ENCODE measurements around the gene CEP192.

The CEP192 gene

DNA sequence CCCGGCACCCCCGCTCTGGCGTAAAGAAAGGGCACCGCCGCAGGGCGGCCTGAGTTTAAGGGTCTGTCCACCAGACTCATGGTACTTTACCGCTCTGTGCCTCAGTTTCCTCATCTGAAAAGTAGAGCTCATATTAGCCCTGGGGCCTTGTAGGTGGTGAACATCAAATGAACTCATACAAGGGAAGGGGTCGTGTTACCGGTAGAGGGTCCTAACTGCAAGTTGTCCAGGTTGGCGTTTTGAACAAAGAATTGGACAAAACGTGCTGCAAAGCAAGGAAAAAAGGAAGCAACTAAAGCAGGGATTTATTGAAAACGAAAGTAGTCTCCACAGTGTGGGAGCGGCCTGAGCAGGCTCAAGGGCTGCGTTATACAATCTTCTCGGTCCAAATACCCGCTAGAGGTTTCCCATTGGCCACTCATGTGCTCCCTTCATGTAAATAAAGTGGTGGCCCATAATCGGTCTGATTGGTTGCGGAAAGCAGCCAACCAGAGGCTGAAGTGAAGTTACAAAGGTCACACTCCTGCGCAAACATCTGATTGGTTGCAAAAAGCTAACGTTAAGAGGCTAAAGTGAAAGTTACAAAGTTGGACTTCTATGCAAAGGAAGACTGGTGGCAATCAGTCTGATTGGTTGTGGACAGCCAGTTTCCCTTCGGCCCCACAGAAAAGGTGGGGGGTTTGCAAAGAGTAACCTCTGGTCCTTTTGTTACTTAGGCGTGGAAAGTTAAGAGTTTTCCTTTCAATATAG, 146.7 kb downstream of the CEP192 start:
- Histone ChIP-seq H3K36me3 (no peaks in the 10 kb centered on the region), H3K9me3 (no peaks in the 10 kb centered on the region), H3K4me1 (ENCODE audit: control insufficient read depth in 1 of 2, insufficient read depth in 1 of 2, low read depth in 1 of 2, low read length in 1 of 2) (peaks cover 20 to 23% of the 10 kb centered on the region in 2 experiments), H3K27me3 (peaks cover 37% of the 10 kb centered on the region), H3K4me3 (ENCODE audit: low read depth in 1 of 2, low read length in 1 of 2) (peak overlapping the region; percentile 72 to 73), H3K27ac (peak overlapping the region; percentile 73)
- TF ChIP-seq, protein P1, sequence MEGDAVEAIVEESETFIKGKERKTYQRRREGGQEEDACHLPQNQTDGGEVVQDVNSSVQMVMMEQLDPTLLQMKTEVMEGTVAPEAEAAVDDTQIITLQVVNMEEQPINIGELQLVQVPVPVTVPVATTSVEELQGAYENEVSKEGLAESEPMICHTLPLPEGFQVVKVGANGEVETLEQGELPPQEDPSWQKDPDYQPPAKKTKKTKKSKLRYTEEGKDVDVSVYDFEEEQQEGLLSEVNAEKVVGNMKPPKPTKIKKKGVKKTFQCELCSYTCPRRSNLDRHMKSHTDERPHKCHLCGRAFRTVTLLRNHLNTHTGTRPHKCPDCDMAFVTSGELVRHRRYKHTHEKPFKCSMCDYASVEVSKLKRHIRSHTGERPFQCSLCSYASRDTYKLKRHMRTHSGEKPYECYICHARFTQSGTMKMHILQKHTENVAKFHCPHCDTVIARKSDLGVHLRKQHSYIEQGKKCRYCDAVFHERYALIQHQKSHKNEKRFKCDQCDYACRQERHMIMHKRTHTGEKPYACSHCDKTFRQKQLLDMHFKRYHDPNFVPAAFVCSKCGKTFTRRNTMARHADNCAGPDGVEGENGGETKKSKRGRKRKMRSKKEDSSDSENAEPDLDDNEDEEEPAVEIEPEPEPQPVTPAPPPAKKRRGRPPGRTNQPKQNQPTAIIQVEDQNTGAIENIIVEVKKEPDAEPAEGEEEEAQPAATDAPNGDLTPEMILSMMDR (IDR thresholded peaks at IDR 0.05), result no peak

DNA sequence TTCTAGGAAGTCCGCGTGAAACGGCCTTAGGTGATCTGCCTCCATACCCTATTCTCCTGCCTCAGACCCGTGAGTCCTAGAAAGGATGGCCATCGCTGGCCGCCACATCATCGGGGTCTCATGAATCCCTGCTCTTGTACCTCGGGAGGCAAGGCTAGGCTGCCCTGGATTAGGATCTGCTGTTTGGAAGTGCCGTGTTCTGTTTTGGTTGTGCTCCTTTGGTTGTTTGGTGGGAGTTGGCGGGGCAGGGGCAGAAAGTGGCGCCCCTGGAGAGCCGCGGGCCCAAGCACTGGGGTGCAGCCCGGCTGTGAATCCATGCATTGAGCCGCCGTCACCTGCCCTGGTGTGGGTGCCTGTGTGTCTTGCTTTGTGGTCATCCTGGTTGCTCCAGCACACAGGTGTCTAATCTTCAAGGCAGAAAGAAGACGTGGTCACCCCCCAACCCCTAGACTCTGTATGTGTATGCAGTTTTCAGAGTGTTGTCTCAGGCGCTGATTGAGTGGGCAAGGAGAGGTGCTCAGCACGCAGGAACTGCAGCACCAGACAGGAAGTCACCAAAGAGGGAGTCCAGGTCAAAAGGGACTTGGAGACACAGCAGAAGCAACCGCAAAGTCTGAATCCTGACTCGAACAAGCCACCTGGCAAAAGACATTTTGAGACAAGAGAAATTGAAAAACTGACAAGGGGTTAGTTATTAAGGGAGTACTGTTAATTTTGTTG, 147.4 kb downstream of the CEP192 start:
- Histone ChIP-seq H3K27me3 (peaks cover 37% of the 10 kb centered on the region), H3K9me3 (peaks cover 3% of the 10 kb centered on the region), H3K4me1 (ENCODE audit: control insufficient read depth in 1 of 2, insufficient read depth in 1 of 2, low read depth in 1 of 2, low read length in 1 of 2) (peaks cover 20 to 23% of the 10 kb centered on the region in 2 experiments), H3K36me3 (no peaks in the 10 kb centered on the region), H3K4me3 (ENCODE audit: low read depth in 1 of 2, low read length in 1 of 2) (peak overlapping the region; percentile 72 to 73), H3K27ac (peak overlapping the region; percentile 73)
- TF ChIP-seq, protein P1 (IDR thresholded peaks at IDR 0.05), result no peak

DNA sequence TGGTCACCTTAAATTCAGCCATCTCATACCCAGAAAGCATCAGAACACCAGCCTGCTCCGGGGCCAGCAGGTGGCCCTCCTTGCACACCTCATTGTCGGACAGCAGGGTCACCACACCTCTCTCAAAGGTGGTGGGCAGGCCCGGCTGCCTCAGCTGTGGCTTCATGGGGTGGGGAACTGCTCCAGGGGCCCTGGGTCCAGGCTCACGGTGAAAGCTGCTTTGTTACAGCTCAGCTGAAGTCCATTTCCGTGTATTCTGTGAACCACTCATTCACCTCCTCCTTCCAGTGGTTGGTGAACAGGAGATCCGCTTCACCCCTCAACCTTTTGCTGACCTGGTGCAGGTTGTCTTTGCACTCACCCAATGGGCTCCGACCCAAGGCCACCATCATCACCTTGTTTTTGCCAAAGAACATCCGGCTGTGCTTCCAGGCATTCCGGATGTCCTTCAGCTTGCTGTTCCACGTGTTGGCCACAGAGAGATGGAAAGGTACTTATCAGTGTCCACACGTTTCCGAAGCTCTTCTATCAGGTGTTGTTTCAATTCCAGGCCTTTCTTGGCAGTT, 148.8 kb downstream of the CEP192 start:
- Histone ChIP-seq H3K27me3 (peaks cover 28% of the 10 kb centered on the region), H3K4me3 (ENCODE audit: low read depth in 1 of 2, low read length in 1 of 2) (no peak overlapping the region), H3K36me3 (no peaks in the 10 kb centered on the region), H3K4me1 (ENCODE audit: control insufficient read depth in 1 of 2, insufficient read depth in 1 of 2, low read depth in 1 of 2, low read length in 1 of 2) (peaks cover 20 to 23% of the 10 kb centered on the region in 2 experiments), H3K27ac (no peak overlapping the region), H3K9me3 (peaks cover 12% of the 10 kb centered on the region)
- TF ChIP-seq, protein P1 (IDR thresholded peaks at IDR 0.05), result no peak

DNA sequence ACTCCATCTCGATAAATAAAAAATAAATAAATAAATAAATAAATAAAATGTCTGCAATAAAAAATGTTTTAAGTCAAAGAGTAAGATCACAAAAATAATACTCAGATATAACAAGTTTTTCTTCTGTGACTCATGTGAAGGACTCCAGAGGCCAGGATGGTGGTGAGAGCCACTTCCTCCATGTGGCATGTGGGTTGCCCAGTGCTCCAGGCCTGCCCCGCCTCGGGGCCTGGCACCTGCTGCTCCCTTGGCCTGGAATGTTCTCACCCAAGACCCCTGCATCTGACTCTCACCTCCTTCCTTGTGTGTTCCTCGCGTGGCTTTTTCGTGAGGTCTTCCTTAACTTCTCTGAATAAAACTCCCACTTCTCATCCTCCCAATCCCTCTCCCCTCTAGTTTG, 150.0 kb downstream of the CEP192 start:
- Histone ChIP-seq H3K4me3 (ENCODE audit: low read depth in 1 of 2, low read length in 1 of 2) (no peak overlapping the region), H3K9me3 (peaks cover 12% of the 10 kb centered on the region), H3K27me3 (peaks cover 15% of the 10 kb centered on the region), H3K4me1 (ENCODE audit: control insufficient read depth in 1 of 2, insufficient read depth in 1 of 2, low read depth in 1 of 2, low read length in 1 of 2) (peaks cover 18% of the 10 kb centered on the region in 2 experiments), H3K36me3 (no peaks in the 10 kb centered on the region), H3K27ac (no peak overlapping the region)
- TF ChIP-seq, protein P1 (IDR thresholded peaks at IDR 0.05), result no peak

DNA sequence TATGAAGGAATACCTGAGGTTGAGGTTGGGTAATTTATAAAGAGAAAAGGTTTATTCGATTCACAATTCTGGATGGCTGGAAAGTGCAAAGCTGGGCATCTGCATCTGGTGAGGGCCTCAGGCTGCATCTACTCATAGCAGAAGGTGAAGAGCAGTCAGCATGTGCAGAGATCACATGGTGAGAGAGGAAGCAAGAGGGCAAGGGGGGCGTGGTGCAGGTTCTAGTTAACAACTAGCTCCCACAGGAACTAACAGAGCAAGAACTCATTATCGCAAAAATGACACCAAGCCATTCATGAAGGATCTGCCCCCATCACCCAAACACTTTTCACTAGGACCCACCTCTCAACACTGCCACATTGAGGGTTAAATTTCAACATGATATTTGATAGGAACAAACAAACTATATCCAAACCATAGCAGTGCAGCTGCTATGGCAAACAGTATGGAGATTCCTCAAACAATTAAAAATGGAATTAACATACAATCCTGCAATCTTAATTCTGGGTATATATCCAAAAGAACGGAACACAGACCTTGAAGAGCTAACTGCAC, 154.6 kb downstream of the CEP192 start:
- no peak overlapping the region for H3K27ac ChIP-seq
- no peaks in the 10 kb centered on the region for H3K36me3 ChIP-seq
- TF ChIP-seq, protein P1 (IDR thresholded peaks at IDR 0.05), result no peak
- no peaks in the 10 kb centered on the region for H3K27me3 ChIP-seq
- peaks cover 12% of the 10 kb centered on the region for H3K9me3 ChIP-seq
- no peak overlapping the region for H3K4me3 ChIP-seq (ENCODE audit: low read depth in 1 of 2, low read length in 1 of 2)
- H3K4me1 ChIP-seq (ENCODE audit: control insufficient read depth in 1 of 2, insufficient read depth in 1 of 2, low read depth in 1 of 2, low read length in 1 of 2), result peaks cover 3 to 9% of the 10 kb centered on the region in 2 experiments
